ENCODE data around the gene ZNF296.
"Not testable (repeated sequence)": the region's sequence is repeated elsewhere in the genome, so short reads cannot be mapped to it uniquely, and the experiment has no call there.

The ZNF296 gene

GRCh38 chr19:45076029-45076850 lies at the start of gene ZNF296:
TSS of gene ZNF296 (minus strand) at chr19:45076478. CDS start at chr19:45076373, 105 bp downstream.
- DNase-seq (ENCODE audit: low read depth in 2 of 2): peak; percentile 56 to 62

GRCh38 chr19:45125360-45125759 lies 49.1 kb upstream of the ZNF296 start:
- DNase-seq (ENCODE audit: low read depth in 2 of 2): no peak

GRCh38 chr19:45124021-45124420 lies 47.7 kb upstream of the ZNF296 start:
- DNase-seq (ENCODE audit: low read depth in 2 of 2): no peak

- DNase-seq (ENCODE audit: low read depth in 2 of 2): no peak
Measured at GRCh38 chr19:45123440-45123850, 47.2 kb upstream of the ZNF296 start.

- DNase-seq (ENCODE audit: low read depth in 2 of 2): no peak
Measured at GRCh38 chr19:45122832-45123231, 46.6 kb upstream of the ZNF296 start.

- DNase-seq (ENCODE audit: low read depth in 2 of 2): no peak
Measured at GRCh38 chr19:45121827-45122345, 45.6 kb upstream of the ZNF296 start.

- no peak for DNase-seq (ENCODE audit: low read depth in 2 of 2)
Measured at GRCh38 chr19:45119582-45119981, 43.3 kb upstream of the ZNF296 start.

GRCh38 chr19:45118591-45119355 lies 42.5 kb upstream of the ZNF296 start:
- not testable (repeated sequence) for DNase-seq (ENCODE audit: low read depth in 2 of 2)

GRCh38 chr19:45118106-45118505 lies 41.8 kb upstream of the ZNF296 start:
- no peak for DNase-seq (ENCODE audit: low read depth in 2 of 2)

GRCh38 chr19:45117671-45118070 lies 41.4 kb upstream of the ZNF296 start:
- no peak for DNase-seq (ENCODE audit: low read depth in 2 of 2)

- DNase-seq (ENCODE audit: low read depth in 2 of 2): no peak
Measured at GRCh38 chr19:45117167-45117594, 40.9 kb upstream of the ZNF296 start.

GRCh38 chr19:45115809-45116615 lies 39.7 kb upstream of the ZNF296 start:
- DNase-seq (ENCODE audit: low read depth in 2 of 2): no peak

- no peak for DNase-seq (ENCODE audit: low read depth in 2 of 2)
Measured at GRCh38 chr19:45114116-45114515, 37.8 kb upstream of the ZNF296 start.

GRCh38 chr19:45113628-45114027 lies 37.4 kb upstream of the ZNF296 start:
- no peak for DNase-seq (ENCODE audit: low read depth in 2 of 2)

GRCh38 chr19:45112111-45112827 lies 36.0 kb upstream of the ZNF296 start:
- DNase-seq (ENCODE audit: low read depth in 2 of 2): no peak

GRCh38 chr19:45110851-45111266 lies 34.6 kb upstream of the ZNF296 start:
- DNase-seq (ENCODE audit: low read depth in 2 of 2): no peak

GRCh38 chr19:45107621-45108150 lies 31.4 kb upstream of the ZNF296 start:
- DNase-seq (ENCODE audit: low read depth in 2 of 2): no peak

GRCh38 chr19:45106363-45106762 lies 30.1 kb upstream of the ZNF296 start:
- not testable (repeated sequence) for DNase-seq (ENCODE audit: low read depth in 2 of 2)

GRCh38 chr19:45104658-45105349 lies 28.5 kb upstream of the ZNF296 start:
- no peak for DNase-seq (ENCODE audit: low read depth in 2 of 2)
